Osteoblast (primary cell): ENCODE results near the gene PSMD11. TPM values are rescaled to one million over a fixed set of nuclear protein-coding genes. Genes with fewer than 3 reads are reported as not detected.

Source experiments
- DNase-seq: peaks from one replicate; pipeline ENCODE4 v3.0.0; 2011; ENCODE audit warnings: low spot score, mixed read lengths; ENCODE audit not compliant: insufficient read length; ENCODE audit errors: missing footprints
- H2AFZ ChIP-seq: 2 replicates; pipeline ENCODE4 v1.6.0; 2011; ENCODE audit warnings: mild to moderate bottlenecking, low read length
- H3K27ac ChIP-seq: 2 replicates; pipeline ENCODE4 v1.5.1; 2011; ENCODE audit warnings: mild to moderate bottlenecking, low read depth, low read length, moderate library complexity
- H3K27me3 ChIP-seq: 2 replicates; pipeline ENCODE4 v1.6.0; 2012; ENCODE audit warnings: mild to moderate bottlenecking, control low read depth, inconsistent platforms, low read length, moderate library complexity; ENCODE audit not compliant: insufficient read depth
- H3K36me3 ChIP-seq: 2 replicates; pipeline ENCODE4 v1.5.1; 2011; ENCODE audit warnings: mild to moderate bottlenecking, low read length, control low read depth, moderate library complexity; ENCODE audit not compliant: insufficient read depth
- H3K4me1 ChIP-seq: 2 replicates; pipeline ENCODE4 v1.5.1; 2011; ENCODE audit warnings: mild to moderate bottlenecking, low read length, control low read depth, moderate library complexity; ENCODE audit not compliant: insufficient read depth
- H3K4me2 ChIP-seq: 2 replicates; pipeline ENCODE4 v1.6.0; 2011; ENCODE audit warnings: mild to moderate bottlenecking, low read length; ENCODE audit not compliant: insufficient read depth
- H3K4me3 ChIP-seq: fragments of 200-600 bp; sonication (generic); 3 replicates; pipeline ENCODE4 v1.5.1; 2012; ENCODE audit warnings: mild to moderate bottlenecking, low read length, inconsistent platforms; ENCODE audit not compliant: insufficient read depth
- H3K79me2 ChIP-seq: 2 replicates; pipeline ENCODE4 v1.6.0; 2012; ENCODE audit warnings: mild to moderate bottlenecking, low read length, control low read depth, inconsistent platforms; ENCODE audit not compliant: insufficient read depth
- H3K9me3 ChIP-seq: 2 replicates; pipeline ENCODE4 v1.5.1; 2011; ENCODE audit warnings: low read depth, low read length, control low read depth
- H4K20me1 ChIP-seq: 2 replicates; pipeline ENCODE4 v1.6.0; 2012; ENCODE audit warnings: mild to moderate bottlenecking, low read length, control low read depth; ENCODE audit not compliant: insufficient read depth
- total RNA-seq: library from RNA; depleted of rRNA; stranded (reverse); fragments of >200 nt; gene quantifications from 2 replicates; pipeline ENCODE4 v1.2.3, GENCODE V29; 2012
- TF ChIP-seq, protein P1 (sequence below): IDR thresholded peaks from 2 replicates; pipeline ENCODE4 v1.5.1; 2011; ENCODE audit warnings: mild to moderate bottlenecking, low read depth, low read length, moderate library complexity; ENCODE audit errors: extremely low read depth

Gene PSMD11
- total RNA-seq, 1 donor, result 61.2 TPM

- Histone ChIP-seq H3K4me2 (no peak overlapping the region), H4K20me1 (peaks cover 4% of the 10 kb centered on the region), H3K79me2 (no peaks in the 10 kb centered on the region), H3K4me1 (peaks cover 22% of the 10 kb centered on the region), H3K27ac (no peak overlapping the region), H3K4me3 (no peak overlapping the region), H3K27me3 (no peaks in the 10 kb centered on the region), H2AFZ (no peak overlapping the region), H3K9me3 (no peaks in the 10 kb centered on the region), H3K36me3 (peaks cover 2% of the 10 kb centered on the region)
- DNase-seq, result peak; percentile 83
- TF ChIP-seq, protein P1, sequence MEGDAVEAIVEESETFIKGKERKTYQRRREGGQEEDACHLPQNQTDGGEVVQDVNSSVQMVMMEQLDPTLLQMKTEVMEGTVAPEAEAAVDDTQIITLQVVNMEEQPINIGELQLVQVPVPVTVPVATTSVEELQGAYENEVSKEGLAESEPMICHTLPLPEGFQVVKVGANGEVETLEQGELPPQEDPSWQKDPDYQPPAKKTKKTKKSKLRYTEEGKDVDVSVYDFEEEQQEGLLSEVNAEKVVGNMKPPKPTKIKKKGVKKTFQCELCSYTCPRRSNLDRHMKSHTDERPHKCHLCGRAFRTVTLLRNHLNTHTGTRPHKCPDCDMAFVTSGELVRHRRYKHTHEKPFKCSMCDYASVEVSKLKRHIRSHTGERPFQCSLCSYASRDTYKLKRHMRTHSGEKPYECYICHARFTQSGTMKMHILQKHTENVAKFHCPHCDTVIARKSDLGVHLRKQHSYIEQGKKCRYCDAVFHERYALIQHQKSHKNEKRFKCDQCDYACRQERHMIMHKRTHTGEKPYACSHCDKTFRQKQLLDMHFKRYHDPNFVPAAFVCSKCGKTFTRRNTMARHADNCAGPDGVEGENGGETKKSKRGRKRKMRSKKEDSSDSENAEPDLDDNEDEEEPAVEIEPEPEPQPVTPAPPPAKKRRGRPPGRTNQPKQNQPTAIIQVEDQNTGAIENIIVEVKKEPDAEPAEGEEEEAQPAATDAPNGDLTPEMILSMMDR, result no peak
Observed at GRCh38 chr17:32491371-32492263, 47.3 kb downstream of the PSMD11 start.

GRCh38 chr17:32492264-32492589, 47.9 kb downstream of the PSMD11 start:
- Histone ChIP-seq H3K4me2 (no peak overlapping the region), H3K79me2 (no peaks in the 10 kb centered on the region), H3K4me1 (peaks cover 28% of the 10 kb centered on the region), H2AFZ (no peak overlapping the region), H3K36me3 (peaks cover 2% of the 10 kb centered on the region), H3K27me3 (no peaks in the 10 kb centered on the region), H3K4me3 (no peak overlapping the region), H3K27ac (no peak overlapping the region), H3K9me3 (no peaks in the 10 kb centered on the region), H4K20me1 (peaks cover 4% of the 10 kb centered on the region)
- TF ChIP-seq, protein P1, result no peak
- DNase-seq, result no peak

DNA sequence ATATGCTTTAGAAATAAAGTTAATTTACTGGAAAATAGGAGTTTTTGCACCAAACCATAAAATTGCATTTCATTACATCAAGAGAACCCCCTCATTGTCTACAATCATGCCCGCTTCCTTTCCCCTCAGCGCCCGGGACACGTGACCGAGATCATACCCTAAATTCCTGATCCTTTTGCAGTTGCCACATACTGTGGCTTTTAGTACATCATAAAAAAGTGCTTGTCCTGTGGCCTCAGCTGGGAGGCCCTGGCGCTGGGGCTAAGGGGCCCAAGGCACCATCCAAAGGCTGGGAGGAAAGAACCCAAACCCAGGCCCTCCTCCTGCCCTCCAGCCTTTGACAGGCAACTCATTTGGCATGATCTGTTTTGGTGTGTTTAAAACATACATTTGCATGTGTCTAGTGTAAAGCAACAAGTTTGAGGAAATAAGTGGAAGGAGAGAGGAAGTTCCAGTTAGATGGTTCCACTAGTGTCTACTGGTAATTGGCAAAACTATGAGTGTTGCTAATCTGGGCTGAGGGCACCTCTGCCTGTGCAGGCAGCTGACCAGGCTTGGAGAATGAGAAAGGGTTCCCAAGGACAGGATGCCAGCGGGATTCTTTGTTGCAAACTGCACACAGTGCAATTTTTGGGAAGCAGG, 48.5 kb downstream of the PSMD11 start:
- Histone ChIP-seq H3K27me3 (no peaks in the 10 kb centered on the region), H3K4me3 (no peak overlapping the region), H3K79me2 (no peaks in the 10 kb centered on the region), H3K36me3 (peaks cover 2% of the 10 kb centered on the region), H4K20me1 (peaks cover 4% of the 10 kb centered on the region), H3K4me1 (peaks cover 31% of the 10 kb centered on the region), H3K27ac (no peak overlapping the region), H2AFZ (no peak overlapping the region), H3K9me3 (no peaks in the 10 kb centered on the region), H3K4me2 (no peak overlapping the region)
- peak; percentile 81 for DNase-seq
- TF ChIP-seq, protein P1, result no peak

GRCh38 chr17:32493571-32493970, 49.3 kb downstream of the PSMD11 start:
- H3K9me3 ChIP-seq, result no peaks in the 10 kb centered on the region
- H3K4me2 ChIP-seq, result no peak overlapping the region

More at GRCh38 chr17:32493571-32493970, 49.3 kb downstream of the PSMD11 start:
- peaks cover 2% of the 10 kb centered on the region for H3K36me3 ChIP-seq
- no peak overlapping the region for H3K27ac ChIP-seq
- DNase-seq, result no peak
- H4K20me1 ChIP-seq, result no peaks in the 10 kb centered on the region
- no peak overlapping the region for H3K4me3 ChIP-seq
- no peaks in the 10 kb centered on the region for H3K27me3 ChIP-seq
- no peaks in the 10 kb centered on the region for H3K79me2 ChIP-seq
- H2AFZ ChIP-seq, result no peak overlapping the region
- TF ChIP-seq, protein P1, result no peak
- H3K4me1 ChIP-seq, result peaks cover 30% of the 10 kb centered on the region
